Amniotic epithelial cell (primary cell): Measurements from ENCODE around the gene TMEM144.

Source experiments
- DNase-seq: peaks from one replicate; pipeline ENCODE4 v3.0.0-alpha.2; 2010; ENCODE audit warnings: low read depth

TMEM144 gene

DNA sequence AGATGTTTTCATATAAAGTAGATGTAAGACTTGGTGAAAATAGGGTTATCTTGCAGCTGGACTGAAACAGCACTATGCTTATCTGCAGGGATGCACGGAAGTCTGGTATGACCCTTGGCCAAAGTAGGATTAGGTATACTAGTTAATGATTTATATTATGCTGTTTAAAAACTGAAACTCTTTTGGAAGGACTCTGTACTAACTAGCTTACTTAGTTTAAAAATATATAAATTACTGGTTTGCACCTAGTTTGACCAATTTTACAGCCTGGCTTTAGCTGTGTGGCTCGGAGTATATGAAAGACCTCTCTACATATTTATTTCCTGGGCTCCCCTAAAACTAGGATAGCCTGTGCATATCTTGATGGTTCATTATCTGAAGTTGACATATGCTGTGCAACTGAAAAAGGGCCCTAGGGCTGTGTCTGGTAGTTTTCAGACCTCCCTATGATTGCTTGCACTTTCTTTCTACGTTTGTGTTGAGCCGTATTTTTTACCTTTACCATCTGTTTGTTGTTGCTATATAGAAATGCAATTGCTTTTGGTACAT is 89.2 kb downstream of the TMEM144 start:
- no peak for DNase-seq

DNA sequence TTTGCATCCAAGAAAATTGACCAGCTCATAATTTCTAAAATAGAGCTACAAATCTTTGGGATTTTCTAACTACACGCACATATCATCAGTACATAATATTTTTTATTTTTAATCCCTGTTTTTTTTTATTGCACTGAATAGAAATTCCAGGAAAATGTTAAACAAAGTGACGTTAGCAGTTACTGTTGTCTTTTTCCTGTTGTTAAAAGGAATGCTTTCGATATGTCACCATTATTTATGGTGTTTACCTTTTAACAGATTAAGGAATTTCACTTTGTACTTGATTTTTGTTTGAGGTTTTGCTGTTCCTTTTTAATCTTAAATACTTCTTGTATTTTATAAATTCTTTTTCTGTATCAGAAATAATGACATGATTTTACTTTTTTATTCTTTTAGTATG is 89.7 kb downstream of the TMEM144 start:
- DNase-seq, result no peak

DNA sequence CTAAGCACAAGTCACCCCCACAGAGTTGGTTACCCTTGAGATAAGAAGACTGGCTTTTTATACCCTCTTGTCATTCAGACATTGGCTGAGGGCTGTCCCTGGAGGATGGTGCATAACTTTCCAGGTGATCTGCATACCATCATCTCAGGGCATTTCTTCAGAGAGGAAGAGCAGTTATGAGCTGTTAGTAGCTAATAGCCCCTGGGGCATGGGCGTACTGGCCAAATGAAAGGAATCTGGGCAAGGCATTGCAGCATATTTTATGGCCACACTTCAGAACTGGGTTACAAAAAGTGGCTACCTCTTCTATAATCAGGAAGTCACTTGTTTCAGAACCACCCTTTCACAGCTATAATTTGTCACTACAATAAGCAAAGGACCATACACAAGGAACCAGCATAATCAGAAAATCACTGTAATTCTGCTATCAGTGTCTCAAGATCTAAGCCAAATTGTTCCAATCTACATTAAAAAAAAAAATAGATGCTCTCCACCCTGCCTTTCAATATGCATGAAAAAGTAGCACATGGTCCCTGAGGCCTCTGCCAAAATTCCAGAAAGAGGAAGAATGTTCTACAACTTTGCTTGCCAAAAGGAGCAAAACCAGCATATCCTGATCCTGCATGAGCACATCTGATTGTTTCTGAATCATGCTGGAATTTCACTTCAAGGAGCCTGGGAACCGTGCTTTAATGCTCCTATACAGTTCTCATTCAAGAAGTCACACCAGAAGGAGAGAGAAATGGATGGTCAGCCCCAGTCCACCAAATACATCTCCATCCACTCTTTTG is 92.0 kb downstream of the TMEM144 start:
- DNase-seq, result peak; percentile 55

DNA sequence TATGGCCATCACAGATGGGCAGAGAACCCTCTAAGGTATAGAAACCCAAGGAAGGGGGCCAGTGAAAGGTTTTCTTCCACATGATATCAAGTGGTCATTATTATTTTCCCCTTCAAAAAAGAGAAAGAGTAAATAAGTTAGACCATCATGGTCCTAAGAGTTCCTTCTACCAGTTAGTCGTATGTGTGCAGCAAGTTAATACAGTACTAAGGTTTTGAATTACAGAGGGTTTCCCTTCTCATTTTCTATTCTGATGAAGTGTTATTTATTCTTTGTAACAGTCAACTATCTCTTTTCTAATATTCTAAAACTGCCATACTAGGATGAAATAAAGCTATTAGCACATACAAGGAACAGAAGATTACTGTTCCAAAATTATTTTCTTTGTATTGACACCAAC is 94.4 kb downstream of the TMEM144 start:
- no peak for DNase-seq
